SKM-1 treated with dmso at 0.1 percent for 144 hours (cell line): ENCODE data around the gene TRIM69.
A peak's percentile ranks its signal among the peaks of the same experiment; 100 is the strongest.

Source experiments
- DNase-seq: peaks from one replicate; lab custom pipeline; 2025; ENCODE audit not compliant: unreplicated experiment; lab: John Stamatoyannopoulos, UW

Gene TRIM69

DNA sequence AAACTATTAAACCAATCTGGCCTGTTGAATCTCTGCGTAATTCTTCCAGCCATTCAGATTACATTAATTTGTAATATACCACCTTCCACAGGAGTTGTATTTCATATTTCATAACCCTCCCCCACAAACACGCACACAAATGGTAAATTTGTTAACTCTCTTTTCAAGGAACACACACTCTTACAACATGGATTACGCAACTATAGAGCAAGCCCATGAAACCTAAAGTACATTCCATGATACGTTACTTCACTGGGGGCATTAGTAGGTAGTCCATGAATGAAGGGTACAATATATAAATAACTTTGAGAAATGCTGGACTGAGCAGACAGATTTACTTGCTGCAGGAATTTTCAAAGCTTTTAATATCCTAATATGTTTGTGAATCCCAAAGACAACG is 65.0 kb downstream of the TRIM69 start:
- peak; percentile 11 for DNase-seq

DNA sequence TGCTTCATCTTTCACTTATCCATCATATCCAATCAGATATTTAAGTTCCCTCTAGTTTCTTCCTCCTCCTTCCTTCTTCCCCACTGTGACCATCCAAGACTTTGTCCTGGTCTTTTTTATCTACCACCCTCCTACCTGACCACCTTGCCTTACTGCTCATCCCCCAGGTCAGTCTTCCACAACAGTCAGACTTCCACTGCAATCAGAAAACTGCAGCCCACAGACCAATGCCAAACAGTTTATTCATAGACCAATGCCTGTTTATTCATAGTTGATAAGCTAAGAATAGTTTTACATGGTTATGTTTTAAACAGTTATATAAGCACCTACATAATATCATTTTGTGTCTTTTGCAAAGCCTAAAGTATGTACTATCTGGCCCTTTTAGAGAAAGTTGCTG is 65.5 kb downstream of the TRIM69 start:
- no peak for DNase-seq

DNA sequence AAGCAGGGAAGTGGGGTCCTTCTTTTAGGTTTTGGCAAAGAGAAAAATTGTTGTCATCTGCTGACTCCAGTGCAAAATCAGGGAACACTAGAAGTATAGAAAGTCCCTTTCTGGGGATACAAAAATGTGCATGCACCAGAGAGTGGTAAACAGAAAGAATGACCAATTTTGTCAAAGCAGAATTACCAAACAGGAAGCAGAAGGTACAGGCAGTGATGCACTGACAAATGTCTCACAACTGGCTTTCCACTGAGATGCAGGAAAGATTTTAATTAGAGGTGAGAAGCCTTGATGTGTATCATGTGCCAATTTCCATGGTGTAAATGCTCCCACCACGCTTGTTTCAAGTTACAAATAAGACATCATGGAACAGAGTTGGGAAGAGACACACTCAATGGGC is 66.0 kb downstream of the TRIM69 start:
- DNase-seq: no peak

DNA sequence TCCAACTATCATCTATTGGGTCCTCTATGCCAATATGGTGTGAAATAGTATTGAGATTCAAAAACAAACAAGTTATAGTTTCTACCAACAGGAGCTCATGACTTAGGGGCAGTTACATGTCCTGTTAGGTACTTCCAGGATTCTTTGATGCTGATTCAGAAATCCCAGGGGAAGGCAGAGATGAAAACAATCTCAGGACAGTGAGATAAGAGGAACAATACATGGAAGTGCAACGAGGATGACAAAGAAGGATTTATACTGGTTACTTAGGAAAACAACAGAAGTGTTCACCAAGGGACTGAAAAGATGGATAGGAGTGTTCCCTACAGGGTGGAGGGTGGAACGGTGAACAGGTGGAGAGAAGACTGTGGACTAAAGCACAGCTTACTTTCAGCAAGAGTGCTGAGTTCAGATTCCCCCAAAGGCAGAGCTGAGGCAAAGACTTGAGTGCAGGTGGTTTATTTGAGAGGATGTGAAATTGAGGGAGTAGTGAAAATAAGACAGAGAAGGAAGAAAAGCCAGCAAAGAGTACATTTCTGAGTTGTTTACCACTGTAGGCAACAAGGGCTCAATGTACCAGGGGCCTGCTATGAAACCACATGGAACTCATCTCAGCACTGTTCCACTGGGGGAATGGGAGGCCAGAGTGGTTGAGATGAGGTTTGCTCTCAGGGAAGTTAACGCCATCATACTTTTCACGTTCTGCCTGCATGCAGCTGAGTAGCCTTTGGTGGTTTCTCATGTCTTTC is 68.1 kb downstream of the TRIM69 start:
- no peak for DNase-seq

DNA sequence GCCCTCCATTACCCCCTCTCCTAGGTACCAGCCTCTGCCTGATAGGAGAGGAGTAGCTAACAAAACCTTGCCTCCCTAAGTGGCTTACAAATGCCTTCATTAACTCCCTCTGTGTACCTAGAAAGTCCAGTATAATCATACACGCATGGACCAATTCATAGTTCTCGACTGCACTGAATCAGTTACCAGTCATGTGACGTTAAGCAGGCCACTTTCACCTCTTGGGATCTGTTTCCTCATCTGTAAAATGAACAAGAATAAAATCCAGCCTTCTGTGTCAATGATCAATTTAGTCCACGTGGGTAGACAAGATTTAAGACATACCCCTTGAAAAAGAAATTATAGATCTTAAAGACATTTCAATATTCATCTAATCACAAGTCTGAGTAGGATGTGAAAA is 72.2 kb downstream of the TRIM69 start:
- no peak for DNase-seq

DNA sequence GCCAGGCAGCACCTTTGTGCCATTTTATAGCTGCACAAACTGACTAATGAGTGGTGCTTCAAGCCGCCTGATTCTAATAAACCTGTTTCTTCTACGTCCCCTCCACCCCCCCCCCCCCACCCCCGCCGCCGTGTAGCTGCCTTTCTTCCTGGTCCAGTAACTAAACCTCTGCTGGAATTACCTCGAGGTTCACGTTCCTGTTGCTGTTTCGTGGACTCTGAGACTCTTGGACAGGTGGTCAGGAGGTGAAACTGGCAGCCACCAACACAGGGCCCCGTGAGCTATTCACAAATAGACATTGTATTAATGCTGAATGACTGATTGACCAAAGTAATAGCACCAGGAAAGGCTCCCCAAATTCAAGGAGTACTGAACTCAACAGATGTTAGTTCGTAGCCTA is 73.9 kb downstream of the TRIM69 start:
- DNase-seq: no peak

DNA sequence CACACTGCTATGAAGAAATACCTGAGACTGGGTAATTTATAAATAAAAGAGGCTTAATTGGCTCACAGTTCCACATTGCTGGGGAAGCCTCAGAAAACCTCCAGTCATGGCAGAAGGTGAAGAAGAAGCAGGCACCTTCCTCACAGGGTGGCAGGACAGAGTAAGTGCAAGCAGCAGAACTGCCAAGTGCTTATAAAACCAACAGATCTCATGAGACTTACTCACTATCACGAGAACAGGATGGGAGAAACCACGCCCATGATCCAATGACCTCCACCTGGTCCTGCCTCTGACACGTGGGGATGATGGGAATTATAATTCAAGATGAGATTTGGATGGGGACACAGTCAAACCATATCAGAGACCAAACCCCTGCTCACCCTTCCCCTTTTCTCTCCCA is 75.0 kb downstream of the TRIM69 start:
- DNase-seq: no peak

DNA sequence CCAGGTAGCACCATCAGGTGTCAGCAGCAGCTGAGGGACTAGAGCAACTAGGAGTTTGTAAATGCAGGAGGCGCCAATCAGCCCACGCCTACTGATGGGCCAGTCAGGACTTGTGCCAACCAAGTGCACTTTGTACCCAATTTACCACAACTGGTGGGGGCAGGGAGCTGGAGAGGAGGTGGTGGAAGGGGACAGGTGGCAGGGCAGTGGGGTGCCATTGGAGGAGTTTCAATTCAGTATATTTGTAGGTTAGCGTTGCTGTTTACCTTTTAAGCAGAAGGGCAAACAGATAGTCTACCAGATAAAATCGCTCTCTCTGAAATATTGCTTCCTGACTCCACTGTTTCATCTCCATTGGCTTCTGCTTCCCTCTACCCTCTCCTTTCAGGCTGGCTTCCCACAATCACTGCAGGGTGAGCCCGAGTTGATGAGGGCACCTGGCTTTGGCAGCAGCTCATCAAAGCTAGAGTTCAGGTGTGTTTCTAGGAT is 75.7 kb downstream of the TRIM69 start:
- no peak for DNase-seq

DNA sequence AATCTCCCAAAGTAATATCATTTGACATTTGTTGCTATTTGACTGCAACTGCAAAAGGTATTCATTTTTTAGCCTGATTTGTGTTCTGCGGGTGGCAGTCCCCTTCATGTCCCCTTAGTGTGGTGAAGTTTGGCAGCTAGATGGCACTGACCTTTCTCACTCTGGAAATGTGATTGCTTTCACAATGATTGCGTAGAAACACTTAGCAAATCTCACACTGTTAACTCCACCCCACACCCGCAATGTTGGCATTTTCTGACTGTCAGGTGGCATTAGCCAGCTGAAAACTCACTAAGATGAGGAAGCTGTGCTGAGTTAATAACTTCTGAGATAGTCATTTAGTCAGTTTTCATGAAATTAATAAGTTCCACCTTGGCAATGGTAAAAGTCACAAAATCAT is 76.9 kb downstream of the TRIM69 start:
- no peak for DNase-seq
